Mammary epithelial cell (primary cell): ENCODE data around the gene MAP4K3.

ENCODE experiments used
- EZH2 ChIP-seq: IDR thresholded peaks from 2 replicates; pipeline ENCODE4 v1.6.1; 2012; ENCODE audit warnings: low read length, inconsistent platforms, borderline replicate concordance
- TF ChIP-seq, protein P1 (sequence below), 2 donors: IDR thresholded peaks in 1 of 2; conservative IDR thresholded peaks in 1 of 2; 2 replicates each; pipeline ENCODE4 v1.5.1; 2011 to 2012; ENCODE audit warnings: inconsistent platforms in 2 of 2, low read length in 2 of 2, mild to moderate bottlenecking in 2 of 2, control low read depth in 1 of 2, low read depth in 1 of 2; ENCODE audit not compliant: insufficient read depth in 1 of 2; ENCODE audit errors: extremely low read depth in 1 of 2

DNA sequence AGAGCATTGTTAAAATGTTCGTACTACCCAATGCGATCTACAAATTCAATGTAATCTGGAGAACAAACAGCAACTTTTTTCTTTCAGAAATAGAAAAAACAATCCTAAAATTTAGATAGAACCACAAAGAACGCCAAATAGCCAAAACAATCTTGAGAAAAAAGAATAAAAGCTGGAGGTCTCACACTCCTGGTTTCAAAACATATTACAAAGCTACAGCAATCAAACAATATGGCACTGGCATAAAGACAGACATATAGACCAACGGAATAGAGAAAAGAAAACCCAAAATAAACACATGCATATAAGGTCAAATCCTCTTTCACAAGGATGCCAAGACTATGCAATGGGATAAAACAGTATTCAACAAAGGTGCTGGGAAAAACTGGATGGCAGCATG, 74.5 kb downstream of the MAP4K3 start:
- TF ChIP-seq, protein P1, sequence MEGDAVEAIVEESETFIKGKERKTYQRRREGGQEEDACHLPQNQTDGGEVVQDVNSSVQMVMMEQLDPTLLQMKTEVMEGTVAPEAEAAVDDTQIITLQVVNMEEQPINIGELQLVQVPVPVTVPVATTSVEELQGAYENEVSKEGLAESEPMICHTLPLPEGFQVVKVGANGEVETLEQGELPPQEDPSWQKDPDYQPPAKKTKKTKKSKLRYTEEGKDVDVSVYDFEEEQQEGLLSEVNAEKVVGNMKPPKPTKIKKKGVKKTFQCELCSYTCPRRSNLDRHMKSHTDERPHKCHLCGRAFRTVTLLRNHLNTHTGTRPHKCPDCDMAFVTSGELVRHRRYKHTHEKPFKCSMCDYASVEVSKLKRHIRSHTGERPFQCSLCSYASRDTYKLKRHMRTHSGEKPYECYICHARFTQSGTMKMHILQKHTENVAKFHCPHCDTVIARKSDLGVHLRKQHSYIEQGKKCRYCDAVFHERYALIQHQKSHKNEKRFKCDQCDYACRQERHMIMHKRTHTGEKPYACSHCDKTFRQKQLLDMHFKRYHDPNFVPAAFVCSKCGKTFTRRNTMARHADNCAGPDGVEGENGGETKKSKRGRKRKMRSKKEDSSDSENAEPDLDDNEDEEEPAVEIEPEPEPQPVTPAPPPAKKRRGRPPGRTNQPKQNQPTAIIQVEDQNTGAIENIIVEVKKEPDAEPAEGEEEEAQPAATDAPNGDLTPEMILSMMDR (conservative IDR thresholded peaks at IDR 0.05 in 1 of 2, IDR thresholded peaks at IDR 0.05 in 1 of 2; ENCODE audit: extremely low read depth in 1 of 2, insufficient read depth in 1 of 2, low read depth in 1 of 2, low read length in 2 of 2), result no peak
- no peak for TF ChIP-seq EZH2
